ENCODE measurements around the gene HES2.

The HES2 gene

DNA sequence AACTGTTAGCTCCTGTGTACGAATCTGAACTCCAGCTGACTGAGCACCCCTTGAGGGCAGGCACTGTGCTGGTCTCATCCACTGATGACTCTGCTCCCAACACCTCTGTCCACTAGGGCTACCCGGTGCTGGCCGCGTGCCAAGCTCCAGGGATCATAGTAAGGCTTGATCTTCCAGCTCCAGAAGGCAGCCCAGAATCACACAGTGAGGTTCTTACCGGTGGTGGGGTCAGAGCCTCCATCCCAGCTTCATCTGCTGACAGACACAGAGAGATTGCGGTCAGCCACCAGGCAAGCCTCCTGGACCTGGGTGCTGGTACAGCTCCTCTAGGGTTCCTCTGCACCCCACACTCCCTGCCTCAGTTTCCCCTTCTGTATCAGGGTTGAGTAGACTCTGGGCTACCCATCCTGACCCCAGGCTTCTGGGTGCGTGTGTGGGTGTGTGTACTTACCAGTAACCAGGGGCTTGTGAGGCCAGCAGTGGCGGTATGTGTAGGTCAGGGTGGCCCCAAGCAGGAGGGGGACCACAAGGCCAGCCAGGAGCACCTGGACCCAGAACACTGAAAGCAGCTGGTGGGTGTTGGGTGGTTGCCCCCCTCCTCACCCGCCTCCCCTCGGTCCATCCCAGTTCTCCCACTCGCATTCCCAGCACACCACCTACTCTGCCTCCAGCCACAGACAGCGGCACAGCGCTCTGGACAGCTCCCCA is 42.8 kb upstream of the HES2 start:
- TF ChIP-seq, protein P1, sequence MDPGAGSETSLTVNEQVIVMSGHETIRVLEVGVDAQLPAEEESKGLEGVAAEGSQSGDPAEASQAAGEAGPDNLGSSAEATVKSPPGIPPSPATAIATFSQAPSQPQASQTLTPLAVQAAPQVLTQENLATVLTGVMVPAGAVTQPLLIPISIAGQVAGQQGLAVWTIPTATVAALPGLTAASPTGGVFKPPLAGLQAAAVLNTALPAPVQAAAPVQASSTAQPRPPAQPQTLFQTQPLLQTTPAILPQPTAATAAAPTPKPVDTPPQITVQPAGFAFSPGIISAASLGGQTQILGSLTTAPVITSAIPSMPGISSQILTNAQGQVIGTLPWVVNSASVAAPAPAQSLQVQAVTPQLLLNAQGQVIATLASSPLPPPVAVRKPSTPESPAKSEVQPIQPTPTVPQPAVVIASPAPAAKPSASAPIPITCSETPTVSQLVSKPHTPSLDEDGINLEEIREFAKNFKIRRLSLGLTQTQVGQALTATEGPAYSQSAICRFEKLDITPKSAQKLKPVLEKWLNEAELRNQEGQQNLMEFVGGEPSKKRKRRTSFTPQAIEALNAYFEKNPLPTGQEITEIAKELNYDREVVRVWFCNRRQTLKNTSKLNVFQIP (CRISPR knock-in tag; IDR thresholded peaks at IDR 0.05; ENCODE audit: borderline replicate concordance, low read depth), result no peak
- TF ChIP-seq BACH2 (CRISPR knock-in tag; IDR thresholded peaks at IDR 0.05; ENCODE audit: borderline replicate concordance), result no peak
- no peak for TF ChIP-seq ZFP3 (CRISPR knock-in tag; IDR thresholded peaks at IDR 0.05)
- TF ChIP-seq ZNF8 (CRISPR knock-in tag; IDR thresholded peaks at IDR 0.05), result no peak
- no peak for TF ChIP-seq ZNF70 (CRISPR knock-in tag; IDR thresholded peaks at IDR 0.05)
- no peak for TF ChIP-seq RARB (CRISPR knock-in tag; IDR thresholded peaks at IDR 0.05)
- TF ChIP-seq, protein P2, sequence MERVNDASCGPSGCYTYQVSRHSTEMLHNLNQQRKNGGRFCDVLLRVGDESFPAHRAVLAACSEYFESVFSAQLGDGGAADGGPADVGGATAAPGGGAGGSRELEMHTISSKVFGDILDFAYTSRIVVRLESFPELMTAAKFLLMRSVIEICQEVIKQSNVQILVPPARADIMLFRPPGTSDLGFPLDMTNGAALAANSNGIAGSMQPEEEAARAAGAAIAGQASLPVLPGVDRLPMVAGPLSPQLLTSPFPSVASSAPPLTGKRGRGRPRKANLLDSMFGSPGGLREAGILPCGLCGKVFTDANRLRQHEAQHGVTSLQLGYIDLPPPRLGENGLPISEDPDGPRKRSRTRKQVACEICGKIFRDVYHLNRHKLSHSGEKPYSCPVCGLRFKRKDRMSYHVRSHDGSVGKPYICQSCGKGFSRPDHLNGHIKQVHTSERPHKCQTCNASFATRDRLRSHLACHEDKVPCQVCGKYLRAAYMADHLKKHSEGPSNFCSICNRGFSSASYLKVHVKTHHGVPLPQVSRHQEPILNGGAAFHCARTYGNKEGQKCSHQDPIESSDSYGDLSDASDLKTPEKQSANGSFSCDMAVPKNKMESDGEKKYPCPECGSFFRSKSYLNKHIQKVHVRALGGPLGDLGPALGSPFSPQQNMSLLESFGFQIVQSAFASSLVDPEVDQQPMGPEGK (CRISPR knock-in tag; IDR thresholded peaks at IDR 0.05; ENCODE audit: borderline replicate concordance), result no peak
- no peak for TF ChIP-seq TOX (CRISPR knock-in tag; IDR thresholded peaks at IDR 0.05; ENCODE audit: borderline replicate concordance)
- no peak for TF ChIP-seq ZNF565 (CRISPR knock-in tag; conservative IDR thresholded peaks at IDR 0.05; ENCODE audit: low read depth)
- no peak for TF ChIP-seq ARNTL (CRISPR knock-in tag; IDR thresholded peaks at IDR 0.05; ENCODE audit: borderline replicate concordance, low read depth)
- no peak for TF ChIP-seq SNAI2 (CRISPR knock-in tag; IDR thresholded peaks at IDR 0.05)
- no peak for ATAC-seq

DNA sequence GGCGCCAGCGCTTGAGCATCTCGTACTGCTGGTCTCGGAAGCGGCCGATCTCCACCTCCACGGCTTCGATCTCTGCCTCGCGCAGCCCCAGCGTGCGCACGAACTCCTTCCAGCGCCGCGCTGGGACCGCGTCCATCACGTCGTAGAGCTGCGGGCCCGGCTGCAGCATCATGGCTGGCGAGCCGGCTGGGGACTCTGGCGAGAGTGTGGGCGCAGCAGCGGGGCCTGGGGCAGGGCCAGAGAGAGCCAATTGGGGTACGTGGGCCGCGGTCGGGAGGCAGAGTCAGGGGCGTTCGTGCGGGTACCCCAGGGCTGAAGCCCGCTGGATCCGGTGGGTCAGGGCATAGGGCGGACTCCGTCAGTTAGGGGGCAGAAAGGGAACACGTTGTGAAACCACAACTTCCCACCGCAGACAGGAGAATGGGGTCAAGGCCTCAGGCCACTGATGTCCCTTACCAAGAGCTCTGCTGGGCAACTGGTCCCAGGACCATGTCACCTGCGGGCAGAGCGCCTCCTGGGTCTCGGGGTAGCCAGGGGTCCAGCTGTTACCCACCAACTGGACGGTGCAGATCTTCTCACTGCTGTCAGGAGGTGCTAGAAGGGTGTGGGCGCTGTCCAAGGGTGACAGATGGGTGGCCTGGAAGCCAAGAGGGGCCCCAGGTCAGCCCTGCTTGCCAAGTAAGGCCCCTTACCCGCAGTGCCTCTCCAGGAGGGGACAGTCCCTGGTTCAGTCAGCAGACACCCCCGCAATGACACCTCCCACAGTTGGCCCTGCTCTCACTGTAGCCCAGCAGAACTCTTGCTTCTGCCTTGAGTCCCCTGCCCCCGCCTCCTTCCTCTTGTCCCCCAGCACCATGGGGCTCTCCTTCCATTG is 42.1 kb upstream of the HES2 start:
- no peak for TF ChIP-seq OSR1 (CRISPR knock-in tag; IDR thresholded peaks at IDR 0.05)
- TF ChIP-seq, protein P3, sequence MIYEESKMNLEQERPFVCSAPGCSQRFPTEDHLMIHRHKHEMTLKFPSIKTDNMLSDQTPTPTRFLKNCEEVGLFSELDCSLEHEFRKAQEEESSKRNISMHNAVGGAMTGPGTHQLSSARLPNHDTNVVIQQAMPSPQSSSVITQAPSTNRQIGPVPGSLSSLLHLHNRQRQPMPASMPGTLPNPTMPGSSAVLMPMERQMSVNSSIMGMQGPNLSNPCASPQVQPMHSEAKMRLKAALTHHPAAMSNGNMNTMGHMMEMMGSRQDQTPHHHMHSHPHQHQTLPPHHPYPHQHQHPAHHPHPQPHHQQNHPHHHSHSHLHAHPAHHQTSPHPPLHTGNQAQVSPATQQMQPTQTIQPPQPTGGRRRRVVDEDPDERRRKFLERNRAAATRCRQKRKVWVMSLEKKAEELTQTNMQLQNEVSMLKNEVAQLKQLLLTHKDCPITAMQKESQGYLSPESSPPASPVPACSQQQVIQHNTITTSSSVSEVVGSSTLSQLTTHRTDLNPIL (CRISPR knock-in tag; IDR thresholded peaks at IDR 0.05; ENCODE audit: low read depth), result no peak
- no peak for TF ChIP-seq CSDC2 (CRISPR knock-in tag; IDR thresholded peaks at IDR 0.05)
- no peak for TF ChIP-seq BACH2 (CRISPR knock-in tag; IDR thresholded peaks at IDR 0.05; ENCODE audit: borderline replicate concordance)
- TF ChIP-seq, protein P4, sequence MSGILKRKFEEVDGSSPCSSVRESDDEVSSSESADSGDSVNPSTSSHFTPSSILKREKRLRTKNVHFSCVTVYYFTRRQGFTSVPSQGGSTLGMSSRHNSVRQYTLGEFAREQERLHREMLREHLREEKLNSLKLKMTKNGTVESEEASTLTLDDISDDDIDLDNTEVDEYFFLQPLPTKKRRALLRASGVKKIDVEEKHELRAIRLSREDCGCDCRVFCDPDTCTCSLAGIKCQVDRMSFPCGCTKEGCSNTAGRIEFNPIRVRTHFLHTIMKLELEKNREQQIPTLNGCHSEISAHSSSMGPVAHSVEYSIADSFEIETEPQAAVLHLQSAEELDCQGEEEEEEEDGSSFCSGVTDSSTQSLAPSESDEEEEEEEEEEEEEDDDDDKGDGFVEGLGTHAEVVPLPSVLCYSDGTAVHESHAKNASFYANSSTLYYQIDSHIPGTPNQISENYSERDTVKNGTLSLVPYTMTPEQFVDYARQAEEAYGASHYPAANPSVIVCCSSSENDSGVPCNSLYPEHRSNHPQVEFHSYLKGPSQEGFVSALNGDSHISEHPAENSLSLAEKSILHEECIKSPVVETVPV (CRISPR knock-in tag; IDR thresholded peaks at IDR 0.05), result no peak
- no peak for TF ChIP-seq PPARA (CRISPR knock-in tag; IDR thresholded peaks at IDR 0.05; ENCODE audit: borderline replicate concordance)
- TF ChIP-seq, protein P1 (CRISPR knock-in tag; IDR thresholded peaks at IDR 0.05; ENCODE audit: borderline replicate concordance, low read depth), result no peak
- TF ChIP-seq ZNF70 (CRISPR knock-in tag; IDR thresholded peaks at IDR 0.05), result no peak
- no peak for TF ChIP-seq ZC3H10 (CRISPR knock-in tag; IDR thresholded peaks at IDR 0.05)
- TF ChIP-seq ZNF8 (CRISPR knock-in tag; IDR thresholded peaks at IDR 0.05), result no peak
- no peak for TF ChIP-seq TCF4 (CRISPR knock-in tag; IDR thresholded peaks at IDR 0.05; ENCODE audit: borderline replicate concordance)
- no peak for TF ChIP-seq ISL1 (CRISPR knock-in tag; IDR thresholded peaks at IDR 0.05)
- TF ChIP-seq ARNTL (CRISPR knock-in tag; IDR thresholded peaks at IDR 0.05; ENCODE audit: borderline replicate concordance, low read depth), result no peak
- ATAC-seq, result no peak

DNA sequence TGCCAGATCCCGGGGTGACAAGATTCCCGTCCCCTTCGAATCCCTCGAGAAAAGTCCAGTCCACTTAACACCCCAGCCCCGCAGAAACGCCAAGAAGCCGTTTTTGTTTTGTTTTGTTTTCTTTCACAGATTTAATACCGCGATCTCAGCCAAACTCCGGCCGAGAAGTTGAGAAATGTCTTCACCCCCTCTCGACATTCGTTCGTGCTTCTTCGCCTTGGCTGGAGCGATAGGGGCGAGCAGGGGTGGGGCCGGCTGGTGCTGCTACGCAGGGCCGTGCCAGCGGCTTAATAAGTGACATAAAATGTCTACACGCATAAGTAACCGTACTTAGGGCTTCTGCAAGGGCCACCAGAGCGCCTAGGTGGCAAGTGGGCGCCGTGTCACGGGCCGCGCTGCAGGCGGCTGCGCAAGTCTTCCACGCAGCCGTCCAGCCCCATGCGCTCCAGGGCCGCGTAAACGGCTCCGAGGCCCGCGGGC is 41.4 kb upstream of the HES2 start:
- no peak for ATAC-seq

More for the DNA sequence above, 41.4 kb upstream of the HES2 start:
- TF ChIP-seq CSDC2 (CRISPR knock-in tag; IDR thresholded peaks at IDR 0.05) (no peak), ZNF565 (CRISPR knock-in tag; conservative IDR thresholded peaks at IDR 0.05; ENCODE audit: low read depth) (no peak), PPARA (CRISPR knock-in tag; IDR thresholded peaks at IDR 0.05; ENCODE audit: borderline replicate concordance) (no peak)

Measured in SK-N-SH treated with all-trans-retinoic acid at 6 μM for 48 hours (cell line).